Neuronal stem cell (in vitro differentiated cells): ENCODE results near the gene TOP3B. TPM values are rescaled to one million over a fixed set of nuclear protein-coding genes. Genes with fewer than 3 reads are reported as not detected.
A peak's percentile ranks its signal among the peaks of the same experiment; 100 is the strongest.

Experiments
- DNase-seq: peaks from one replicate; pipeline ENCODE4 v3.0.0-alpha.2; 2013; ENCODE audit warnings: low spot score
- H2AFZ ChIP-seq: one replicate; pipeline ENCODE4 v1.6.1; 2013; ENCODE audit warnings: mild to moderate bottlenecking, low read length, inconsistent platforms
- H2AK5ac ChIP-seq: 2 replicates; pipeline ENCODE4 v1.6.1; 2013; ENCODE audit warnings: low read depth, mild to moderate bottlenecking, inconsistent platforms, low read length, moderate library complexity, mixed read lengths
- H2BK120ac ChIP-seq: 2 replicates; pipeline ENCODE4 v1.6.1; 2013; ENCODE audit warnings: low read depth, mild to moderate bottlenecking, inconsistent platforms, low read length, moderate library complexity, mixed read lengths
- H2BK12ac ChIP-seq: one replicate; pipeline ENCODE4 v1.6.1; 2013; ENCODE audit warnings: low read length, inconsistent platforms
- H2BK15ac ChIP-seq: 2 replicates; pipeline ENCODE4 v1.6.1; 2013; ENCODE audit warnings: mild to moderate bottlenecking, low read length, inconsistent platforms, mixed read lengths
- H2BK5ac ChIP-seq: one replicate; pipeline ENCODE4 v1.6.1; 2013; ENCODE audit warnings: inconsistent platforms, mild to moderate bottlenecking, low read length, moderate library complexity
- H3K14ac ChIP-seq: one replicate; pipeline ENCODE4 v1.6.1; 2013; ENCODE audit warnings: low read length, inconsistent platforms
- H3K18ac ChIP-seq: 2 replicates; pipeline ENCODE4 v1.6.1; 2013; ENCODE audit warnings: low read length, inconsistent platforms
- H3K23ac ChIP-seq: 2 replicates; pipeline ENCODE4 v1.6.1; 2013; ENCODE audit warnings: low read depth, mild to moderate bottlenecking, mixed read lengths, low read length, inconsistent platforms; ENCODE audit not compliant: poor library complexity
- H3K27ac ChIP-seq: replicated peaks from 3 replicates; pipeline ENCODE4 v1.5.1; 2013; ENCODE audit warnings: low read length, inconsistent platforms
- H3K27me3 ChIP-seq, 3 experiments: 2 replicates each; pipeline ENCODE4 v1.6.1; 2013; ENCODE audit warnings: low read length in 3 of 3, mild to moderate bottlenecking in 2 of 3, inconsistent platforms in 1 of 3, low read depth in 1 of 3, mixed read lengths in 1 of 3, moderate library complexity in 1 of 3; ENCODE audit not compliant: control insufficient read depth in 3 of 3, insufficient read depth in 3 of 3
- H3K36me3 ChIP-seq, 2 donors: replicated peaks in 1 of 2; 2 replicates each; pipeline ENCODE4 v1.6.1; 2013; ENCODE audit warnings: low read length in 2 of 2; ENCODE audit not compliant: control insufficient read depth in 2 of 2, insufficient read depth in 2 of 2
- H3K4ac ChIP-seq: 2 replicates; pipeline ENCODE4 v1.6.1; 2013; ENCODE audit warnings: inconsistent platforms, mild to moderate bottlenecking, low read length, moderate library complexity
- H3K4me1 ChIP-seq, 2 donors: 1 replicate in 1 of 2; 2 replicates in 1 of 2; pipeline ENCODE4 v1.6.1; 2013; ENCODE audit warnings: low read length in 2 of 2, low read depth in 1 of 2; ENCODE audit not compliant: control insufficient read depth in 2 of 2, insufficient read depth in 1 of 2
- H3K4me2 ChIP-seq: one replicate; pipeline ENCODE4 v1.6.1; 2013; ENCODE audit warnings: mild to moderate bottlenecking, low read length, inconsistent platforms; ENCODE audit not compliant: insufficient read depth, poor library complexity, severe bottlenecking
- H3K4me3 ChIP-seq, 2 donors: 2 replicates each; pipeline ENCODE4 v1.5.1; 2013; ENCODE audit warnings: low read length in 2 of 2, mild to moderate bottlenecking in 2 of 2, inconsistent platforms in 1 of 2, moderate library complexity in 1 of 2
- H3K79me1 ChIP-seq: one replicate; pipeline ENCODE4 v1.6.1; 2013; ENCODE audit warnings: low read depth, mild to moderate bottlenecking, inconsistent platforms, low read length, moderate library complexity
- H3K9ac ChIP-seq: one replicate; pipeline ENCODE4 v1.6.1; 2013; ENCODE audit warnings: mild to moderate bottlenecking, low read depth, low read length, inconsistent platforms; ENCODE audit not compliant: poor library complexity
- H3K9me3 ChIP-seq, 2 donors: replicated peaks in 1 of 2; 2 replicates each; pipeline versions ENCODE3 to v1.6.1; 2013; ENCODE audit warnings: low read length in 2 of 2, mild to moderate bottlenecking in 2 of 2, inconsistent platforms in 1 of 2, low read depth in 1 of 2, mixed read lengths in 1 of 2, moderate library complexity in 1 of 2; ENCODE audit not compliant: control insufficient read depth in 2 of 2, insufficient read depth in 1 of 2
- H4K8ac ChIP-seq: one replicate; pipeline ENCODE4 v1.6.1; 2013; ENCODE audit warnings: low read depth, mild to moderate bottlenecking, inconsistent platforms, low read length, moderate library complexity
- H4K91ac ChIP-seq: one replicate; pipeline ENCODE4 v1.6.1; 2013; ENCODE audit warnings: low read length, low read depth, mild to moderate bottlenecking, inconsistent platforms; ENCODE audit not compliant: poor library complexity
- WGBS, 2 donors: extraction: QIAGEN DNeasy Blood & Tissue Kit; methylation state at CpG; one replicate each; pipeline ENCODE4 v1.1.7; 2013; ENCODE audit warnings: missing lambda C conversion rate in 2 of 2, mixed read lengths in 1 of 2; ENCODE audit not compliant: insufficient read length in 2 of 2, insufficient replicate concordance in 1 of 2; ENCODE audit errors: extremely low coverage in 2 of 2; 5-methylcytosine and 5-hydroxymethylcytosine counted together
- polyA plus RNA-seq, 2 experiments: library from polyadenylated mRNA; stranded (reverse); fragments of 200-250 nt; gene quantifications; one replicate each; pipeline ENCODE4 v1.2.3, GENCODE V29; 2013

Gene TOP3B, protein sequence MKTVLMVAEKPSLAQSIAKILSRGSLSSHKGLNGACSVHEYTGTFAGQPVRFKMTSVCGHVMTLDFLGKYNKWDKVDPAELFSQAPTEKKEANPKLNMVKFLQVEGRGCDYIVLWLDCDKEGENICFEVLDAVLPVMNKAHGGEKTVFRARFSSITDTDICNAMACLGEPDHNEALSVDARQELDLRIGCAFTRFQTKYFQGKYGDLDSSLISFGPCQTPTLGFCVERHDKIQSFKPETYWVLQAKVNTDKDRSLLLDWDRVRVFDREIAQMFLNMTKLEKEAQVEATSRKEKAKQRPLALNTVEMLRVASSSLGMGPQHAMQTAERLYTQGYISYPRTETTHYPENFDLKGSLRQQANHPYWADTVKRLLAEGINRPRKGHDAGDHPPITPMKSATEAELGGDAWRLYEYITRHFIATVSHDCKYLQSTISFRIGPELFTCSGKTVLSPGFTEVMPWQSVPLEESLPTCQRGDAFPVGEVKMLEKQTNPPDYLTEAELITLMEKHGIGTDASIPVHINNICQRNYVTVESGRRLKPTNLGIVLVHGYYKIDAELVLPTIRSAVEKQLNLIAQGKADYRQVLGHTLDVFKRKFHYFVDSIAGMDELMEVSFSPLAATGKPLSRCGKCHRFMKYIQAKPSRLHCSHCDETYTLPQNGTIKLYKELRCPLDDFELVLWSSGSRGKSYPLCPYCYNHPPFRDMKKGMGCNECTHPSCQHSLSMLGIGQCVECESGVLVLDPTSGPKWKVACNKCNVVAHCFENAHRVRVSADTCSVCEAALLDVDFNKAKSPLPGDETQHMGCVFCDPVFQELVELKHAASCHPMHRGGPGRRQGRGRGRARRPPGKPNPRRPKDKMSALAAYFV
- 25.4 TPM for polyA plus RNA-seq (2013, experiment 1 of 2)
- 27.0 TPM for polyA plus RNA-seq (2013, experiment 2 of 2)

DNA sequence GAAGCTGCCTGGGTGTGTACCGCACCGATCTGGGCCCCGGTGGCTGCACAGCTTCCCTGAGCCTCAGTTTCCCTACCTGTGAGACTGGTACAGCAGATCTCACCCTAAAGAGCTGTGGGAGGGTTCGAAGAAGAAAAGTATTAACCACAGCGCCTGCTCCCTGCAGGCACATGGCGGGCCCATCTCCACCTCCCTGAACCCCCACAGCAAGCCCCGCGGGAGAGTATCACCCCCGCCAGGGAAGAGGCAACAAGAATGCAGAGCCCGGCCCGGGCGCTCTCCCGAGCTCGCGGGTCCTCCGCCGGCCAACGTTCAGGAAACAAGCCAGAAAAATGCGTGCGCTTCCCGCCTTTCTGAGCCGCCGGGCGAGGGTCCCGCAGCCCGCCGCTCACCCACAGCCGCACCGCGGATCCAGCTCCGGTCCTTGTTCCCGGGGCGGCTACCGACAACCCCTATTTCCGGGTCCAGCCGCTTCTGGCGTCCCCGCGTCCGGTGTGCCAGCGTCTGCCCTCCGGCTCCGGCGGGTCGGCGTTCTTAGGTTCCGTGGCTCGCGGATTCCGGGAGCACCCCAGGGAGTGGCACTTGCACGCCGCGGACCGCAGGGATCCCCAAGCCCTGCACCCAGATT, at the start of gene TOP3B:
Gene TOP3B, minus strand, starts transcription at position 450 of the 628 bp plus-strand sequence. CDS start 7,078 bp downstream, outside the sequence.
- Histone ChIP-seq H2BK5ac (peak within 1 kb of the TSS; percentile 75), H2AFZ (peak within 1 kb of the TSS; percentile 96), H3K4me2 (peak within 1 kb of the TSS; percentile 82), H2BK15ac (peak within 1 kb of the TSS; percentile 56), H3K9ac (peak within 1 kb of the TSS; percentile 94), H3K23ac (peak within 1 kb of the TSS; percentile 100), H2BK12ac (peak within 1 kb of the TSS; percentile 30), H3K36me3 (peaks cover 8 to 33% of the 10 kb centered on the region in 2 donors), H3K4ac (peak within 1 kb of the TSS; percentile 53), H3K4me3 (peak within 1 kb of the TSS; percentile 91 to 94), H3K9me3 (no peaks in the 10 kb centered on the region), H3K27ac (no peak within 1 kb of the TSS), H4K91ac (no peak within 1 kb of the TSS), H4K8ac (no peak within 1 kb of the TSS), H3K79me1 (peaks cover 12% of the 10 kb centered on the region), H3K27me3 (no peaks in the 10 kb centered on the region), H3K4me1 (peaks cover 4 to 6% of the 10 kb centered on the region in 2 donors), H3K14ac (peak within 1 kb of the TSS; percentile 74), H2BK120ac (no peak within 1 kb of the TSS), H3K18ac (peak within 1 kb of the TSS; percentile 94), H2AK5ac (peak within 1 kb of the TSS; percentile 92)
- WGBS, 2 donors, result no CpG with 5 or more reads among the region's 54 CpGs
- DNase-seq, result peak; percentile 65

DNA sequence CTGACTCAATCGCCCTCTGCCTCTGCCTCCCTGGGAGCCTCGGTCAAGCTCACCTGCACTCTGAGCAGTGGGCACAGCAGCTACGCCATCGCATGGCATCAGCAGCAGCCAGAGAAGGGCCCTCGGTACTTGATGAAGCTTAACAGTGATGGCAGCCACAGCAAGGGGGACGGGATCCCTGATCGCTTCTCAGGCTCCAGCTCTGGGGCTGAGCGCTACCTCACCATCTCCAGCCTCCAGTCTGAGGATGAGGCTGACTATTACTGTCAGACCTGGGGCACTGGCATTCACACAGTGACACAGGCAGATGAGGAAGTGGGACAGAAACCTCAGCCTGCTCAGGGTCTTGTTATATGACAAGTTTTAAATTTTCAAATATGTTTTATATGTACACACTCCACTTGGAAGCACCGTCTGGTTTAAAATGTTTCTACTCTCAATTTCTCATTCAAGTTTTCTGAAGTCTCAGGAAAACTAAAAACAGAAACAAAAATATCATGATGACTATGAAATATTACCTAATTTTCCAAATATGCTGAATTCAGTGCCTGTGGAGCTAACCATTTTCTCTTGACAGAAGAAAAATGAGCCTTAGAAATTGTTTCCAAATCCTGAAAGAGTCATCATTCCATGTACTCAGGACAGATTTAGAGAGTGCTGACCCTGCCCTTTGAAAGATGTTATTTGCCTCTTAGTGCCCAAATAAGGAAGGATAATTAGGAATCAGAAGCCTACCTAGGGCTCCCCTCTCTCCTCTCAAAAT, 48.8 kb upstream of the TOP3B start:
- peaks cover 2 to 14% of the 10 kb centered on the region in 2 donors for H3K4me1 ChIP-seq
- no peaks in the 10 kb centered on the region for H3K79me1 ChIP-seq
- DNase-seq, result no peak
- no peaks in the 10 kb centered on the region for H3K9me3 ChIP-seq
- H3K36me3 ChIP-seq, result no peaks in the 10 kb centered on the region
- no peak overlapping the region for H3K4me2 ChIP-seq
- peak overlapping the region; percentile 71 for H3K18ac ChIP-seq
- no peak overlapping the region for H4K91ac ChIP-seq
- no peak overlapping the region for H2BK12ac ChIP-seq
- H3K23ac ChIP-seq, result peak overlapping the region; percentile 80
- H2BK15ac ChIP-seq, result no peak overlapping the region
- H4K8ac ChIP-seq, result no peak overlapping the region
- no CpG with 5 or more reads among the region's 9 CpGs for WGBS, 2 donors
- H2AFZ ChIP-seq, result no peak overlapping the region
- no peak overlapping the region for H2BK5ac ChIP-seq
- H2AK5ac ChIP-seq, result no peak overlapping the region
- H3K27me3 ChIP-seq, result peaks cover 0 to 25% (median 12%) of the 10 kb centered on the region in 3 experiments
- no peak overlapping the region for H3K27ac ChIP-seq
- H3K4ac ChIP-seq, result no peak overlapping the region
- H2BK120ac ChIP-seq, result no peak overlapping the region
- no peak overlapping the region for H3K4me3 ChIP-seq
- H3K14ac ChIP-seq, result peak overlapping the region; percentile 25
- H3K9ac ChIP-seq, result no peak overlapping the region

DNA sequence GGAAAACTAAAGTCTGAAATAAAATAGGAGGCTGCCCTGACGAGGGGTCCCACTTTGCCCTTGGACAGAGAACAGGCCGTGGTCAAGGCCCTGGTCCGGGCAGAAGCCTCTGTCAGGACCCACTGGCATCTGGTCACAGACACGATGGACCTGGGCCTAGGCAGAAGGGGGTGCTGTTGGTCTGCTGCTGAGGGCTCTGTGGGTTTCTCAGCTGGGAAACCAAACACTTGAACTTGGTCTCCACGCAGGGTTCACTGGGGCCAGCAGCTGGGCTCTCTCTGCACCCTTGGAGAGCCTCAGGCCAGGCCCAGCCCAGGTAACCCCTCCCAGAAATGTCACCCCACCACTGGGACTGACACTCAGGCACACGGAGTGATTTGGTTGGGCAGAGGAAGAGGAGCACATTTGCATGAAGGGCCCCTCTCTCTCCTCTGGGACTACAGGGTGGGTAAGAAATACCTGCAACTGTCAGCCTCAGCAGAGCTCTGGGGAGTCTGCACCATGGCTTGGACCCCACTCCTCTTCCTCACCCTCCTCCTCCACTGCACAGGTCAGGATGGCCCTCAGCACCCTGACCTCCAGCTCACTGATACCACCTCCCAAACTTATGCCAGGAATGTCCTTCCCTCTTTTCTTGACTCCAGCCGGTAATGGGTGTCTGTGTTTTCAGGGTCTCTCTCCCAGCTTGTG, 48.1 kb upstream of the TOP3B start:
- Histone ChIP-seq H3K27ac (no peak overlapping the region), H3K4me1 (peaks cover 2 to 12% of the 10 kb centered on the region in 2 donors), H2AK5ac (no peak overlapping the region), H2BK120ac (no peak overlapping the region), H3K14ac (no peak overlapping the region), H2BK15ac (no peak overlapping the region), H3K9ac (no peak overlapping the region), H2BK5ac (no peak overlapping the region), H4K8ac (no peak overlapping the region), H2BK12ac (no peak overlapping the region), H3K4me3 (no peak overlapping the region), H3K18ac (no peak overlapping the region), H3K9me3 (no peaks in the 10 kb centered on the region), H2AFZ (no peak overlapping the region), H3K36me3 (no peaks in the 10 kb centered on the region), H3K4ac (no peak overlapping the region), H3K27me3 (peaks cover 0 to 26% (median 12%) of the 10 kb centered on the region in 3 experiments), H3K23ac (peak overlapping the region; percentile 80), H3K4me2 (no peak overlapping the region), H3K79me1 (no peaks in the 10 kb centered on the region), H4K91ac (no peak overlapping the region)
- no peak for DNase-seq
- no CpG with 5 or more reads among the region's 7 CpGs for WGBS, 2 donors
